Activated CD8-positive, alpha-beta T cell treated with anti-CD3 and anti-CD28 coated beads, Interleukin-2, amount 10 ng/mL, durations not matched to agents 7 days and 5 days (primary cell): Measurements from ENCODE around the gene PNMA8A. TPM values are rescaled to one million over a fixed set of nuclear protein-coding genes. Genes with fewer than 3 reads are reported as not detected.

ENCODE experiments used
- ATAC-seq: fragments of 150-1000 bp; cut with Tn5 transposase; one replicate; pipeline ENCODE4 v1.10.0; 2021; ENCODE audit warnings: moderate library complexity
- CTCF ChIA-PET: fragments of 350-600 bp; sonication (Branson Sonifier 250); formaldehyde crosslinking; loops from one replicate; lab custom pipeline; 2021; ENCODE audit warnings: antibody characterized with exemption; lab: Charles Lee
- POLR2A ChIA-PET: fragments of 350-600 bp; sonication (Branson Sonifier 250); formaldehyde crosslinking; loops from one replicate; lab custom pipeline; 2021; ENCODE audit warnings: antibody characterized with exemption; lab: Charles Lee
- DNase-seq: peaks from one replicate; pipeline ENCODE4 v3.0.0-alpha.2; 2020
- H3K27ac Mint-ChIP-seq: one replicate; pipeline ENCODE4 v1.8.0; 2021; ENCODE audit warnings: mild to moderate bottlenecking, mixed read lengths
- H3K27me3 Mint-ChIP-seq: one replicate; pipeline ENCODE4 v1.8.0; 2021; ENCODE audit warnings: low read depth, mixed read lengths
- H3K36me3 Mint-ChIP-seq: one replicate; pipeline ENCODE4 v1.8.0; 2021; ENCODE audit warnings: low read depth, mixed read lengths
- H3K4me1 Mint-ChIP-seq: one replicate; pipeline ENCODE4 v1.8.0; 2021; ENCODE audit warnings: low read depth, mixed read lengths
- H3K4me3 Mint-ChIP-seq: one replicate; pipeline ENCODE4 v1.8.0; 2021; ENCODE audit warnings: mild to moderate bottlenecking, mixed read lengths
- H3K9me3 Mint-ChIP-seq: one replicate; pipeline ENCODE4 v1.8.0; 2022; ENCODE audit warnings: mixed read lengths; ENCODE audit not compliant: insufficient read depth
- total RNA-seq, 2 experiments: library from RNA; stranded (reverse); gene quantifications; one replicate each; pipeline ENCODE4 v1.2.3, GENCODE V29; 2021

Gene PNMA8A
- total RNA-seq, 2 experiments from 2014 or later = not detected

DNA sequence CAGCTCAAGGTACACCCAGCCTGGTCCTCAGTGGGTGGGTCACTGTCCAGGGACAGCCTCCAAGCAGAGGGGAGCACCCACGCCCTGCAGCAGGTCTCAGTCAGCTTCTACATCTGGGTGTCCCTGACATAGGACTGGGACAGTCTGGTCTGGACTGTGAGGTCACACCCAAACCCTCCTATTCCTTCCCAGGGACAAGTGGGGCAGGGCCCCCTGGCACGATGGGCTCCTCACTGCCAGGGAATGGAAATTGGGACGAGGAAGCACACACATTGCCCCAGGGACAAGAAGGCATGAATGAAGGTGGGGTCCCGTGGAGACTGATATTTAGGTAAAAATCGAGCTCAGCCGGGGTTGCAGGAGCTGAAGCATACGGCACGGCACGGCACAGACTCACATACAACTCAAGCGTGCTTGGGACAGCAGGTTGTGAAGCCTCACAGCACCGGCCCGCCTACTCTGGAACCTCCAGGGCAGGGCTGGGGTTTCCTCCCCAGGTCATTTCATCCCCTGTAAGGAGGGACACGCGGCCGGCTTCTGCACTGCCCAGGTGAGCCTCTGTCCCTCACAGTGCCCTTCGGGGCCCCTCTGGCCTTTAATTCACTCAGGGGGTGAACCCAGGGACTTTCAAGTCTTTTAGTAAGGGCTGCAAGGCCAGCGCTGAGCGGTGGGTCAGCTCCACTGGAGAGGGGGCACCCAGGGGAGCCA, 20.8 kb upstream of the PNMA8A start:
- H3K4me3 Mint-ChIP-seq = no peak overlapping the region

DNA sequence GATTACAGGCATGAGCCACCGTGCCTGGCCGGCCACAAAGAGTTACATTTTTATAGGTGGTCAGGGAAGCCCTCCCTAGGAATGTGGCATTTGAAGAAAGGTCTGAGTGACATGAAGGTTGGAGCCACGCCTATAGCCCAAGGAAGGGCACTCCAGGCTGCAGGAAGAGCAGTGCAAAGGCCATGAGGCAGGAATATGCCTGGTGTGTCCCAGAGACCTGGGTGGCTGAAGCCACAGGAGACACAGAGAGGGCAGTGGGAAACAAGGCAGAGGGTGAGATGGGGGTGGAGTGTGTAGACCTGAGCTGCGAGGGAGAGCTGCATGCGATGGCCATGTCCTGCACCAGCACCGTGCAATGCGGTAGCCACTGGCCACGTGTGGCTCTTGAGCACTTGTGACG, 19.4 kb upstream of the PNMA8A start:
- DNase-seq = no peak
- H3K4me3 Mint-ChIP-seq = no peak overlapping the region
- H3K27ac Mint-ChIP-seq = no peak overlapping the region
- ATAC-seq = no peak
- H3K4me1 Mint-ChIP-seq = peaks cover 23% of the 10 kb centered on the region
- H3K27me3 Mint-ChIP-seq = peaks cover 67% of the 10 kb centered on the region
- POLR2A ChIA-PET = no interaction called here
- CTCF ChIA-PET = interaction anchor here (0.6 to 1.2 kb wide), 5 partner anchors 23 to 210 kb away, joined by 3 to 4 read pairs (median 3); no protein-coding TSS in a partner anchor
- no peaks in the 10 kb centered on the region for H3K9me3 Mint-ChIP-seq
- no peaks in the 10 kb centered on the region for H3K36me3 Mint-ChIP-seq

More for the DNA sequence above, 20.8 kb upstream of the PNMA8A start:
- CTCF ChIA-PET = interaction anchor here (1.3 to 1.6 kb wide), 3 partner anchors 22 to 96 kb away, joined by 3 to 4 read pairs (median 4); no protein-coding TSS in a partner anchor
- peaks cover 24% of the 10 kb centered on the region for H3K4me1 Mint-ChIP-seq
- no peak overlapping the region for H3K27ac Mint-ChIP-seq
- H3K9me3 Mint-ChIP-seq = no peaks in the 10 kb centered on the region
- H3K36me3 Mint-ChIP-seq = no peaks in the 10 kb centered on the region
- POLR2A ChIA-PET = no interaction called here
- ATAC-seq (no peak), DNase-seq (no peak)
- peaks cover 71% of the 10 kb centered on the region for H3K27me3 Mint-ChIP-seq

DNA sequence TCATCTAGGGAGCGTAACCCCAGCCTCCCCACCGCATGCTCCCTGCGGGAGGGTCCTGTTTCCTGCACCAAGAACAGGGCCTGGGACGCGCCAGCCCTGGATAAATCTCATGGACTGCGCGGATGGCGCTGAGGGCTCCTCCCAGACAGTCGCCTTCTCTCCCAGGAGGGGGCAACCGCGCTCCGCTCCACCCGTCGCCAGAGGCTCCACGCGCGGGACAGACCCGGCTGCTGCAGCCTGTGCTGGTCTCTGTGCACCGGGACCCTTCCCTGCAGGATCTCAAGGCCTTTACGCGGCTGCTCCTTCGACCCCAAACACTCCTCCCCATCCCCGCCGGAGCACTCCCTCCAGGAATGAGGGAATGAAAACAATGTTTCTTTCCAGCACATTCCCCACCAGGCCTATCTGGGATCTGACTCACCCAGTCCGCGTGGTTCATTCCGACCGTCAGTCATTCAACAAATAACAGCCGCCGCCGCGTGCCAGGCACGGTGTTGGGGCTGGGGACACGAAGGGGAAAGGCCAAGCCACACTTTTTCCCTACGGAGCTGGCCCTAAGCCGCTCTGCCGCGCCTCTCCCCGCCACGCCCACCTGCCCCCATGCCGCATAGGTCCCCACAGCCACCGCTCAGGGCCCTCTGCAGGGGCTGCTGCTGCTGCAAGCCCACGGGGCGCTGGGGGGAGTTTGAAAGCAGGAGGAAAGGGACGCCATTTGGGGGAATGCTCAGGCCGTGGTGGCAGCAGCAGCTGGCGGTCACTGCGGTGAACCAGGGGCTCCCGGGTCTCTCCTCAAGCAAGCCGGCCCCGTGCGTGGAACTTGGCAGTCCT, 18.3 kb upstream of the PNMA8A start:
- H3K27ac Mint-ChIP-seq = no peak overlapping the region
- ATAC-seq (no peak), DNase-seq (no peak)
- H3K4me3 Mint-ChIP-seq = no peak overlapping the region
- peaks cover 22% of the 10 kb centered on the region for H3K4me1 Mint-ChIP-seq
- H3K36me3 Mint-ChIP-seq = no peaks in the 10 kb centered on the region
- POLR2A ChIA-PET = no interaction called here
- H3K27me3 Mint-ChIP-seq = peaks cover 63% of the 10 kb centered on the region
- H3K9me3 Mint-ChIP-seq = no peaks in the 10 kb centered on the region
- CTCF ChIA-PET = interaction anchor here (0.8 to 2.8 kb wide), 5 partner anchors 24 to 209 kb away, joined by 3 to 20 read pairs (median 4); no protein-coding TSS in a partner anchor

DNA sequence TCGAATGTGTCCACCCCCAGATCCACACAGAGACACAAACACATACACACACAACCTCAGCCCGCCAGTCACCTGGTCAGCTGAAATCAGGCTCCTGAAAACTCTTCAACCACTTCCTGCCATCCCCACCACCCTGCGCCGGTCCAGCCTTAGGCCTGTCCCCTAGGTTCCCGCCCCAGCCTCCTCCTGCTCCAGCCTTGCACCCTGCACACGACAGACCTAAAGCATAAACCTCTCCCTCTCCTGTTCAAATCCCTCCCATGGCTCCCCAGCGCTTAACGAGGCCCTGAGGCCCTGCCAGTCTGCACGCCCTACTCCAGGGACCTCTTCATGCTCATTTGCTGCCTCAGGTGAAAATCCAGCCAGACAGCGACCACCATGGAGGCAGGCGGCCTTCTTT, 17.2 kb upstream of the PNMA8A start:
- peaks cover 12% of the 10 kb centered on the region for H3K4me1 Mint-ChIP-seq
- H3K9me3 Mint-ChIP-seq = no peaks in the 10 kb centered on the region
- no peak overlapping the region for H3K27ac Mint-ChIP-seq
- POLR2A ChIA-PET = no interaction called here
- H3K36me3 Mint-ChIP-seq = no peaks in the 10 kb centered on the region
- H3K4me3 Mint-ChIP-seq = no peak overlapping the region
- ATAC-seq (no peak), DNase-seq (no peak)
- peaks cover 57% of the 10 kb centered on the region for H3K27me3 Mint-ChIP-seq
- CTCF ChIA-PET = interaction anchor here (0.9 to 2.8 kb wide), 6 partner anchors 83 to 208 kb away, joined by 3 to 23 read pairs (median 16); partner anchors contain the start of gene PPP5C

DNA sequence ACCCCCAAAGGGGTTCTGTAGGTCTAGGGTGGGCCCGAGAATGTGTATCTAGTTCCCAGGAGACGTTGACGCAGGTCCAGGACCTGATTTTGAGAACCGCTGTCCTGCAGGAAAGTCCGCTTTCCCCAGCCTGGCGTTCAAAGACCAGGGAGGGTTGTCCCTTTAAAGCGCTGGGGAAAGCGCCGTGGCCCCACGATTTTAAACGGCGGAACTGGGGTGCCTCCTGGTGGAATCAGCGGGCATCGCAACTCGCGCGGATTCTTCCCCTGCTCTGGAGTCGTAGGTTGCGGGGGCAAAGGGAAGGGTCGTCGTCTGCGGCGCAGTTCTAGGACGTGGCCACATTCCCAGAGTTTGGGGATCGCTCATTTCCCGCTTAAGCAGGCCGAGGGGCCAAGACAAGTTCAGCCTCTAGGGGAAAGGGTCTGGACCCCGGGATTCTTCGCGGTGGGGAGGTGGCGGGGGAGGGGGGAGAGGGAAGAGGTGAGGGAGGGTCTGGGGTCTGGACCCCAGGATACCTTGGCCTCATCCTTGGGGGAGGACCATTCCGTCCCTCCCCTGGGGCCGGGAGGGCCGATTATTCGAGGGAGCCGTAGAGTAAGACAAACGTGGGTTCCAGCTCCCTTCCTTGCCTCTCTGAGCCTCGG, 16.6 kb upstream of the PNMA8A start:
- H3K27me3 Mint-ChIP-seq = peaks cover 55% of the 10 kb centered on the region
- DNase-seq (peak; percentile 82), ATAC-seq (peak; percentile 78)
- H3K4me1 Mint-ChIP-seq = peaks cover 9% of the 10 kb centered on the region
- H3K36me3 Mint-ChIP-seq = no peaks in the 10 kb centered on the region
- ChIA-PET CTCF (interaction anchor here (0.6 to 2.8 kb wide), 10 partner anchors 14 to 208 kb away, joined by 3 to 23 read pairs (median 4); partner anchors contain the start of gene PPP5C), POLR2A (interaction anchor here (0.6 kb wide), 1 partner anchor 86 kb away, joined by 6 read pairs; no protein-coding TSS in a partner anchor)
- H3K27ac Mint-ChIP-seq = no peak overlapping the region
- H3K4me3 Mint-ChIP-seq = no peak overlapping the region
- H3K9me3 Mint-ChIP-seq = no peaks in the 10 kb centered on the region

DNA sequence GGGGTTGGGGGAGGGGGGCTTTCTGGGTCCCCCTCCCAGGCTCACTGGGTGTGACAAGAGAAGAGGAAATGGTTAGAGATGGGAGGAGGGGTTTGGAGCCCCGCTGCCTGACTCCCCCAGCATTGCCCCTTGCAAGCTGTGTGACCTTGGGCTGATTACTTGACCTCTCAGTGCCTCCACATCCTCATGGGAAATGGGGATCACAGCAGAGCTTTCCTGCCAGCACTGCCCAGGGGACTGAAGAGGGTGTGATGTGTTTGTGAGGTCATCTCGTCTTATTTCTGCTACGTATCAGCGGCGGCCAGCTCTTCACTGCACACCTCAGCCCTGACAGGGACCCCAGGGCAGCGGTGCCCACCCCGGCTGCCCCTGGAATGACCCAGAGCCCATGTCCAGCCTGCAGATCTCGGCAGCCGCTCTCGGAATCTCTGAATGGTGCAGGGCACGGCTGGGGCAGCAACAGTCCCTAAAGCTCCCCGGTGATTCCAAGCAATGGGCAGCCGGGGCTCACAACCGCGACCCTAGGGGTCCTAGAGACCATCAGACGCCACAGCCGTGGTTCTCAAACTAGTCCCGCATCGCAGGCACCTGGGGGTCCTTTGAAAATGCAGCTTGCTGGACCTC, 15.9 kb upstream of the PNMA8A start:
- Mint-ChIP-seq H3K4me3 (no peak overlapping the region), H3K36me3 (no peaks in the 10 kb centered on the region), H3K9me3 (no peaks in the 10 kb centered on the region), H3K27ac (no peak overlapping the region), H3K27me3 (peaks cover 56% of the 10 kb centered on the region), H3K4me1 (peaks cover 7% of the 10 kb centered on the region)
- no peak for DNase-seq
- ChIA-PET POLR2A (interaction anchor here (0.6 kb wide), 1 partner anchor 86 kb away, joined by 6 read pairs; no protein-coding TSS in a partner anchor), CTCF (interaction anchor here (0.6 to 2.8 kb wide), 10 partner anchors 13 to 207 kb away, joined by 3 to 23 read pairs (median 4); partner anchors contain the start of gene PPP5C)
- ATAC-seq = no peak

DNA sequence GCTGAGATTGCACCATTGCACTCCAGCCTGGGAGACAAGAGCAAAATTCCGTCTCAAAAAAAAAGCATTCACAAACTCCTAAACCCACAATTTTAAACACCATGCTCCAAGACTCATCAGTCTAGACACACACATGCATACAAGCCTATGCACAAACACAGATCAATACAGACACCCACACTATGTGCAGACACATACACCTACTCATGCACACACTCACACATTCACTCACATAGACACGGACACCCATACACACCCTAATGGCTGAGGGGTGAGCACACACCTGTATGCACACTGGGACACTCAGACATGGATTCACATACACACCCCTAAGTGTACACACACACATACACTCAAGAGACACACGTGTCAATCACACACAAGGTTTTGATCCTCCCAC, 15.0 kb upstream of the PNMA8A start:
- Mint-ChIP-seq H3K27me3 (peaks cover 47% of the 10 kb centered on the region), H3K4me1 (peaks cover 7% of the 10 kb centered on the region), H3K36me3 (no peaks in the 10 kb centered on the region), H3K4me3 (no peak overlapping the region), H3K27ac (no peak overlapping the region), H3K9me3 (no peaks in the 10 kb centered on the region)
- DNase-seq (no peak), ATAC-seq (no peak)
- ChIA-PET POLR2A (no interaction called here), CTCF (no interaction called here)

DNA sequence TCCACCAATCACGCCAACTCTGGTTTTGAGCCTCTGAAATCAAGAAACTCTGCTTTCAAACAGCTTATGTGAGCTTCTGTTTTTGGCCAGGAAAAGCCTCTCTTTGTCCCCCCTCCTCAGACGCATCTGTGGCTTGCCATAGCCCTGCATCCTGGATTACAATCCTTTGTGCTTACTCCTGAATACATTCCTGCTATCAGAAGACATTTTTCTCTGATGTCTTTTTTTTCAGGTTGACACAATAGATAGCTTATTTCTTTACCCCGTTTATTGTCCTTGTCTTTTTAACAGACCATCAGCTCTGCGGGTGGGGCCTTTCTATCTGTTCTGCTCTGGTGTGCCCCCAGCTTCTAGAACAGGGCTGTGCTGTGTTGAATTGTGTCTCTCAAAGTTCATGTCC, 13.3 kb upstream of the PNMA8A start:
- Mint-ChIP-seq H3K4me3 (no peak overlapping the region), H3K27me3 (peaks cover 37% of the 10 kb centered on the region), H3K36me3 (no peaks in the 10 kb centered on the region), H3K9me3 (no peaks in the 10 kb centered on the region), H3K27ac (no peak overlapping the region), H3K4me1 (peaks cover 4% of the 10 kb centered on the region)
- no peak for DNase-seq
- no peak for ATAC-seq
- POLR2A ChIA-PET = interaction anchor here (0.7 kb wide), 1 partner anchor 110 kb away, joined by 4 read pairs; no protein-coding TSS in a partner anchor
- CTCF ChIA-PET = interaction anchor here (0.8 to 2.1 kb wide), 4 partner anchors 27 to 89 kb away, joined by 3 to 7 read pairs (median 4); no protein-coding TSS in a partner anchor

DNA sequence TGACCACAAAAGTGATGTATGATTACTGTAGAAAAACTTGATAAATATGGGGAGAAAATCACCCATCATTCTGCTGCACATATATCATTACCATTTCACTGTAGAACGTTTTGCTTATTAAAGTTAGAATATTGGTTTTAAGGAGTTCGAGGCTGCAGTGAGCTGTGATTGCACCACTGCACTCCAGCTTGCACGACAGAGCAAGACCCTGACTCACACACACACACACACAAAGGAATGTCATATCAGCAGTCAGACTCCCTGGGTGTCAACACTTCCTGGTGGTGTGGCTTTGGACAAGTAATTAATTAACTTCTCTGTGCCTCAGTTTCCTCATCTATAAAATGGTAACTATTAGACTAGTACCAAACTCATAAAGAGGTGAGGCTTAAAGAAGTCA, 11.3 kb upstream of the PNMA8A start:
- CTCF ChIA-PET = interaction anchor here (0.8 to 1.8 kb wide), 4 partner anchors 79 to 136 kb away, joined by 3 to 5 read pairs (median 4); partner anchors contain the start of gene PPP5C
- POLR2A ChIA-PET = no interaction called here
- H3K27ac Mint-ChIP-seq = no peak overlapping the region
- no peak for ATAC-seq
- H3K36me3 Mint-ChIP-seq = no peaks in the 10 kb centered on the region
- no peak overlapping the region for H3K4me3 Mint-ChIP-seq
- no peak for DNase-seq
- H3K9me3 Mint-ChIP-seq = no peaks in the 10 kb centered on the region
- peaks cover 4% of the 10 kb centered on the region for H3K4me1 Mint-ChIP-seq
- H3K27me3 Mint-ChIP-seq = peaks cover 24% of the 10 kb centered on the region

DNA sequence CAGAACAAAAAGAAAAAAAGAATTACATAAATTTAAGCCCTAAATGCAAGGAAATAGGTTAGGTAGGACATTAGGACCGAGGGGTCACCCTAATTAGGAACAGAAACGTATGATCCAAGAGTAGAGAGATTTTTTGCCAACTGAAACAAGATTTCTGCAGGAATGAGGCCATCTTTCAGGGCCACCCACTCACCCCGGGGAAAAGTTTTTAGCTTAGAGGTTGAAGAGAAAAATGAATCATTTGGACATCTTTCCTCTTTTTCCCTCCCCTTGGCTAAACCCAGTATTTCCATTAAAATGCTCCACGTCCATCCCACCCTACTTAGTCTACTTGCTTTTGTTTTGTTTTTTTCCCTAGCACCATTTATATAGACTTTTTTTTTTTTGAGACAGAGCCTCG, 10.6 kb upstream of the PNMA8A start:
- Mint-ChIP-seq H3K9me3 (no peaks in the 10 kb centered on the region), H3K27ac (no peak overlapping the region), H3K4me1 (peaks cover 4% of the 10 kb centered on the region), H3K27me3 (peaks cover 22% of the 10 kb centered on the region), H3K36me3 (no peaks in the 10 kb centered on the region), H3K4me3 (no peak overlapping the region)
- ChIA-PET CTCF (interaction anchor here (1.0 to 1.8 kb wide), 2 partner anchors 86 to 202 kb away, joined by 3 to 5 read pairs; no protein-coding TSS in a partner anchor), POLR2A (no interaction called here)
- DNase-seq (no peak), ATAC-seq (no peak)
